Measurements from ENCODE around the gene NOB1.

The NOB1 gene

DNA sequence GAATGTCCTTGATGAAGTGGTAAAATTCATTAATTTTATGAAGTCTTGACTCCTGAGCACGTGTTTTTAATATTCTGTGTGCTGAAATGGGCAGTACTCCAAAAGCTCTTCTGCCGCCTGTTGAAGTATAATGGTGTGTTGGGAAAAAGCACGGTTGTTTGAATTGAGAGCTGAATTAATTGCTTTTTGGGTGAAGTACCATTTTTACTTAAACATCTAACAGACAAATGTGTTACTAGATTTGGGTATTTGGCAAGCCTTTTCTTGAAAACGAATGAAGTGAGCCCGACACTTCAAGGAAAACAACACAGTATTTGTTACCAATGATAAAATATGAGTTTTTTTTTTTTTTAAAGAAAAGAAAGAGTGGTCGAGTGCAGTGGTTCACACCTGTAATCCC lies 29.9 kb upstream of the NOB1 start:
- Histone ChIP-seq H3K4me1 (ENCODE audit: insufficient read depth, poor library complexity, severe bottlenecking) (no peaks in the 10 kb centered on the region), H3K27me3 (ENCODE audit: insufficient read depth, poor library complexity, severe bottlenecking) (no peaks in the 10 kb centered on the region), H3K36me3 (ENCODE audit: low read depth) (peaks cover 10% of the 10 kb centered on the region), H3K4me3 (ENCODE audit: severe bottlenecking) (no peak overlapping the region), H3K27ac (ENCODE audit: poor library complexity, severe bottlenecking) (no peak overlapping the region), H3K9me3 (ENCODE audit: severe bottlenecking) (no peaks in the 10 kb centered on the region)
- DNase-seq (ENCODE audit: low spot score): no peak
- TF ChIP-seq, protein P1, sequence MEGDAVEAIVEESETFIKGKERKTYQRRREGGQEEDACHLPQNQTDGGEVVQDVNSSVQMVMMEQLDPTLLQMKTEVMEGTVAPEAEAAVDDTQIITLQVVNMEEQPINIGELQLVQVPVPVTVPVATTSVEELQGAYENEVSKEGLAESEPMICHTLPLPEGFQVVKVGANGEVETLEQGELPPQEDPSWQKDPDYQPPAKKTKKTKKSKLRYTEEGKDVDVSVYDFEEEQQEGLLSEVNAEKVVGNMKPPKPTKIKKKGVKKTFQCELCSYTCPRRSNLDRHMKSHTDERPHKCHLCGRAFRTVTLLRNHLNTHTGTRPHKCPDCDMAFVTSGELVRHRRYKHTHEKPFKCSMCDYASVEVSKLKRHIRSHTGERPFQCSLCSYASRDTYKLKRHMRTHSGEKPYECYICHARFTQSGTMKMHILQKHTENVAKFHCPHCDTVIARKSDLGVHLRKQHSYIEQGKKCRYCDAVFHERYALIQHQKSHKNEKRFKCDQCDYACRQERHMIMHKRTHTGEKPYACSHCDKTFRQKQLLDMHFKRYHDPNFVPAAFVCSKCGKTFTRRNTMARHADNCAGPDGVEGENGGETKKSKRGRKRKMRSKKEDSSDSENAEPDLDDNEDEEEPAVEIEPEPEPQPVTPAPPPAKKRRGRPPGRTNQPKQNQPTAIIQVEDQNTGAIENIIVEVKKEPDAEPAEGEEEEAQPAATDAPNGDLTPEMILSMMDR (IDR thresholded peaks at IDR 0.05; ENCODE audit: poor library complexity, severe bottlenecking): no peak
- no peak for ATAC-seq (ENCODE audit: low read depth)

DNA sequence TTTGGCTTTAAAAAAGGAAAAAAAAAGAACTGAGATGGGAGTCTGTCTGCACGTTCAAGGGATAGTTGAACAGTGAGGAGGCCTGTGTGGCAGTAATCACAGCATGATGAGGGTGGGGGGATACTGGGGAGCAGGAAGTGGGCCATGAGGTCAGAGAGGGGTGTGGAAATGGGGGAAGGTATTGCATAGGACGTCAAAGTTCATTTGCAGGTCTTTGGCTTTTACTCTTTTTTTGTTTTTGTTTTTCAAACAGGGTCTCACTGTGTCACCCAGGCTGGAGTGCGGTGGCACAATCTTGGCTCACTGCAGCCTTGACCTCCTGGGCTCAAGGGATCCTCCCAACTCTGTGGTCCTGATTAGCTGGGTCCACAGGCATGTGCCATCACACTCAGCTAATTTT lies 26.4 kb upstream of the NOB1 start:
- H3K4me3 ChIP-seq (ENCODE audit: severe bottlenecking): no peak overlapping the region
- no peaks in the 10 kb centered on the region for H3K27me3 ChIP-seq (ENCODE audit: insufficient read depth, poor library complexity, severe bottlenecking)
- no peak overlapping the region for H3K27ac ChIP-seq (ENCODE audit: poor library complexity, severe bottlenecking)
- no peak for DNase-seq (ENCODE audit: low spot score)
- H3K9me3 ChIP-seq (ENCODE audit: severe bottlenecking): peaks cover 2% of the 10 kb centered on the region
- no peak for ATAC-seq (ENCODE audit: low read depth)
- no peaks in the 10 kb centered on the region for H3K4me1 ChIP-seq (ENCODE audit: insufficient read depth, poor library complexity, severe bottlenecking)
- TF ChIP-seq, protein P1 (IDR thresholded peaks at IDR 0.05; ENCODE audit: poor library complexity, severe bottlenecking): no peak
- H3K36me3 ChIP-seq (ENCODE audit: low read depth): peaks cover 7% of the 10 kb centered on the region

DNA sequence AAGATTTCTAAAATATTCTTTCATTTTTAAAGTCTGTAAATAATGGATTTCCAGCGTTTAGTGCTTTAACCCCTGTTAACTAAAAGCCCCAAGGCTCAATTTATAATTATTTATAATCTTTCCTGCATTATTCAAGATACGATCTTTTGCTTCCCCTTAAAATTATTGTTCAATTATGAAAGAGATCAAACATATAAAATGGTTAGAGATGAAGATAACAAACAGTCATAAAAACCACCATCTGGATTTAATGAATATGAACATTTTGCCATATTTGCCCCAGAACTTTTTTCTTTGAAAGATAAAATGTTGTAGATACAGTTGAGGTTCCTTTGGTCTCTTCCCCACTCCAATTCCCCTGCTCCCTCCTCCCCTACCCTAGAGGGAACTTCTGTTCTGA lies 25.0 kb upstream of the NOB1 start:
- no peak for DNase-seq (ENCODE audit: low spot score)
- Histone ChIP-seq H3K36me3 (ENCODE audit: low read depth) (peaks cover 7% of the 10 kb centered on the region), H3K4me1 (ENCODE audit: insufficient read depth, poor library complexity, severe bottlenecking) (no peaks in the 10 kb centered on the region), H3K27me3 (ENCODE audit: insufficient read depth, poor library complexity, severe bottlenecking) (no peaks in the 10 kb centered on the region), H3K27ac (ENCODE audit: poor library complexity, severe bottlenecking) (no peak overlapping the region), H3K9me3 (ENCODE audit: severe bottlenecking) (peaks cover 5% of the 10 kb centered on the region), H3K4me3 (ENCODE audit: severe bottlenecking) (no peak overlapping the region)
- ATAC-seq (ENCODE audit: low read depth): no peak
- TF ChIP-seq, protein P1 (IDR thresholded peaks at IDR 0.05; ENCODE audit: poor library complexity, severe bottlenecking): no peak

DNA sequence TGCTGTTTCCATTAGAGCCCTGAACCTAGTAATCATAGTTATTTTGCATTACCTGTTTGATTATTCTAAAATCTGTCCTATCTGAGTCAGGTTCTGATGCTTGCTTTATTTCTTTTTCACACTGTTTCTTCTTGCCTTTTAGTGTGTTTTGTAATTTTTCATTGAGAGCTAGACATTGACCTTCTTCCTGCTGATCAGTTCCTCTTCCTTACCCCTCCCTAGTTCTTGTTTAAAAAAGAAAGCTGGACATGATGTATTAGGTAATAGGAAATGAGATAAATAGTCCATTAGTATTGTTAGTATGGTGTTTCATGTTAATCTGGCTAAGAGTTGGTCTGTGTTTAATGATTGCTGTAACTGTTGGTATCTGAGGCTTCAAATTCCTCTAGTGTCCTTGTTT lies 20.8 kb upstream of the NOB1 start:
- Histone ChIP-seq H3K27ac (ENCODE audit: poor library complexity, severe bottlenecking) (no peak overlapping the region), H3K36me3 (ENCODE audit: low read depth) (peaks cover 7% of the 10 kb centered on the region), H3K27me3 (ENCODE audit: insufficient read depth, poor library complexity, severe bottlenecking) (no peaks in the 10 kb centered on the region), H3K9me3 (ENCODE audit: severe bottlenecking) (peaks cover 5% of the 10 kb centered on the region), H3K4me3 (ENCODE audit: severe bottlenecking) (no peak overlapping the region), H3K4me1 (ENCODE audit: insufficient read depth, poor library complexity, severe bottlenecking) (no peaks in the 10 kb centered on the region)
- no peak for DNase-seq (ENCODE audit: low spot score)
- no peak for ATAC-seq (ENCODE audit: low read depth)
- TF ChIP-seq, protein P1 (IDR thresholded peaks at IDR 0.05; ENCODE audit: poor library complexity, severe bottlenecking): no peak

DNA sequence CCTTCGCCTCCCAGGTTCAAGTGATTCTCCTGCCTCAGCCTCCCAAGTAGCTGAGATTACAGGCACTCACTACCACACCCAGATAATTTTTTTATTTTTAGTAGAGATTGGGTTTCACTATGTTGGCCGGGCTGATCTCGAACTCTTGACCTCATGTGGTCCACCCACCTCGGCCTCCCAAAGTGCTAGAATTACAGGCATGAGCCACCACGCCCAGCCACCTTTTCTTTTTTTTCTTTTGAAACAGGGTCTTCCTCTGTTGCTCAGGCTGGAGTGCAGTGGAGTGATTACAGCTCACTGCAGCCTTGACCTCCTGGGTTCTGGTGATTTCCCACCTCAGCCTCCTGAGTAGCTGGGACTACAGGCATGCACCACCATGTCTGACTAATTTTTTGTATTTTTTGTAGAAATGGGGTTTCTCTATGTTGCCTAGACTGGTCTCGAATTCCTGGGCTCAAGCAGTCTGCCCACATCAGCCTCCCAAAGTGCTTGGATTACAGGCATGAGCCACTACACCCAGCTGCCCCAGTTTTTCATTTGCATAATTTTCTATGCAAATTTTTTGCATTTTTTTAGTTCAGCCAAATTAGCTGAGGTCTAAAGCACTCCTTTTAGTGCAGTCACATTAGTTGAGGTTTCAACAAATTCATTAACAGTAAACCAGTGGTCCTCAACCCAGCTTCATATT lies 18.7 kb upstream of the NOB1 start:
- no peaks in the 10 kb centered on the region for H3K27me3 ChIP-seq (ENCODE audit: insufficient read depth, poor library complexity, severe bottlenecking)
- H3K36me3 ChIP-seq (ENCODE audit: low read depth): peaks cover 7% of the 10 kb centered on the region
- no peaks in the 10 kb centered on the region for H3K4me1 ChIP-seq (ENCODE audit: insufficient read depth, poor library complexity, severe bottlenecking)
- DNase-seq (ENCODE audit: low spot score) (no peak), ATAC-seq (ENCODE audit: low read depth) (no peak)
- H3K27ac ChIP-seq (ENCODE audit: poor library complexity, severe bottlenecking): no peak overlapping the region
- TF ChIP-seq, protein P1 (IDR thresholded peaks at IDR 0.05; ENCODE audit: poor library complexity, severe bottlenecking): no peak
- peaks cover 5% of the 10 kb centered on the region for H3K9me3 ChIP-seq (ENCODE audit: severe bottlenecking)
- no peak overlapping the region for H3K4me3 ChIP-seq (ENCODE audit: severe bottlenecking)
